ENCODE results near the gene EBPL.

- TF ChIP-seq REST (IDR thresholded peaks at IDR 0.05; ENCODE audit: insufficient read depth in 1 of 2, low read depth in 2 of 2, low read length in 2 of 2): no peak
- TF ChIP-seq TAF1 (IDR thresholded peaks at IDR 0.05; ENCODE audit: borderline replicate concordance, insufficient read depth, low read length): no peak
These were observed 7.8 kb downstream of the EBPL start for GRCh38 chr13:49683489-49683888.
